ENCODE results near the gene SLC19A1.

The SLC19A1 gene

DNA sequence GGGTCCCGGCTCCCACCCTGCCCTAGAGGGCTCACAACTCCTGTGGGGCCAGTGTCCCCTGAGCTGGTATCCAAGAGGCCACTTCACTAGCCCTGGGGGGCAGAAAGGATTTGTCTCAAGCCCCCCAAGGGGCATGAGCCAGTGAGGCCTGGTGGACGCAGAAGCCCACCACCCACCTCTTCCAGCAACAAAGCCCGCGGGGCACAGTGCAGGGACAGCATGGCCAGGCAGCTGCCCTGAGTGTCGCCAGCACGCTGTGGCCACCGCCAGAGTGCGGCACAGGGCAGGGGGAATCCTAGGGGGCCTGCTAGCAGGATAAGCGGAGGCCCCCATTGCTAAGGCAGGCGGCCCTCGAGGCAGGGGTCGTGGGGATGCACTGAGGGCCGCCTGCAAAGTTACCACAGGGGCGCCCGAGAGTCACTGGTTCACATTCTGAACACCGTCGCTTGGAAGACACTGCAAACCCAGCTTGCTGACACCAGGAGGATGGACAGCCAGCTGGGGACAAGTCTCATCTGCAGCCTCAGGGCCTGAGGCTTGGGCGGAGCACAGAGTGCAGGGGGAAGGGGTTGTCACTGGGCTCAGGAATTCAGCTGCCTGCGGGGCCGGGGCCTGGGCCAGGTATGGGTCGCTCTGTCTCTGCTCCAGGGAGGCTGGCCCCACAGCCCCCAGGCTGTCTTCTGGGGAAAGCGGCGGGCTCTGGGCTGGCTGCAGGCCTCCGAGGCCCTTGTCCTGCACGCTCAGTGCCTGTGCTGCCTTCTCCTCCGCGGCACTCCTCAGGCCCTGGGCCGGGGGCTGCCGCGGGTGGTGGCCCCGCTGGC, 26.8 kb downstream of the SLC19A1 start:
- DNase-seq: no peak

DNA sequence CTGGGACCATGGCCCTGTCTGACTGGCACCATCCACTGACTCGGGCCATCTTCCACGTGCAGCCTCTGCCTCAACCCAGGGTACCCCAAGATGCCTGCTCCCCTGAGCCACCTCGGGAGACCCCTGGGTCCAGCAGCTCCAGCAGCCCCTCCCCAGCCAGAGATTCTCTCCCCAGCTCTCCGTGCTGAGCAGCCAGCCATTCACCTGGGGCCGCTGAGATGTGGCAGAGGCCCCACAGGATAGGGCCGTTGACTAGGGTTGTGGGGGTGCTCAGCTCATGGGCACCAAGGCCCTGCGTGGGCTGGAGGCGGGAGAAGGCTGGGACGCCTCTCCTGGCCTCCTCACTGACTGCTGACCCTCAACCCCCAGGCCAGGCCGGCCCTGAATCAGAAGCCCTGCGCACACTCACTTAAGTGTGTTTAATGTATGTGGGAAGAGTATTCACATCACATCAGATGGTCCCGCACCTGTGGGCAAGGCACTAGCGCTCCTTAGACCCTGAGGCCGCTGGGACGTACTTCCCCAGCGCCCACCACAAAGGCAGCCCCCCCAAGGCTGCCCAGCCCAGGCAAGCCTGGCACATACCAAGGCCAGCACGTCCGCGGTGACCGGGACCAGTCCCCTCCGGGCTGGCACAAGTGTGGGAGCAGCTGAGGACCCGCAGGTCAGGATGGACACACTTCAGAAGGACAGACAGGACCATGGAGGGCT, 27.8 kb downstream of the SLC19A1 start:
- DNase-seq: no peak

DNA sequence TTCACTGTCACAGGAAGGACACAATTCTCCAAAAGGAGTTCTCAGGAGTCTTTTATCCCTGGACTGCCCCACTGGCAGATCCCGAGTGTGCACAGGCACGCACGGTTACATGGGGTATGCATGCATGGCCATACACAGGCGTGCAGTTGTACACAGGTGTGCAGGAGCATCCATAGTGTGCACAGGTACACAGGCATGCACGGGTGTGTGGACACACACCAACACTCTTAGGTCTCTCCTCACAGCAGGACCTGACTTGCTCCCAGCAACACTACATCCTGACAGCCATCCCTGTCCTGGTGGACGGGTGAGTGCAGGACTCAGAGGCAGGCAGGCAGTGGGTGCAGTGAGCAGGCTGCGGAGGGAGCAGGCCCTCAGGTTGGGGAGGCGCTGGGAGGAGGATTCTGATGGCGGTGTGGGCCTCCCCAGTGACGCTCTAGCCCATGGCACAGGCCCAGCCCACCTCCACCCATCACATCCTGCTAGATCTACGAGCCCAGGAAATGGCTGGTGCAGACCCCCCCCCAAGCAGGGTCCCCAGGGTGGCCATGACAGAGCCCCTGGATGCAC, 28.4 kb downstream of the SLC19A1 start:
- DNase-seq: no peak

DNA sequence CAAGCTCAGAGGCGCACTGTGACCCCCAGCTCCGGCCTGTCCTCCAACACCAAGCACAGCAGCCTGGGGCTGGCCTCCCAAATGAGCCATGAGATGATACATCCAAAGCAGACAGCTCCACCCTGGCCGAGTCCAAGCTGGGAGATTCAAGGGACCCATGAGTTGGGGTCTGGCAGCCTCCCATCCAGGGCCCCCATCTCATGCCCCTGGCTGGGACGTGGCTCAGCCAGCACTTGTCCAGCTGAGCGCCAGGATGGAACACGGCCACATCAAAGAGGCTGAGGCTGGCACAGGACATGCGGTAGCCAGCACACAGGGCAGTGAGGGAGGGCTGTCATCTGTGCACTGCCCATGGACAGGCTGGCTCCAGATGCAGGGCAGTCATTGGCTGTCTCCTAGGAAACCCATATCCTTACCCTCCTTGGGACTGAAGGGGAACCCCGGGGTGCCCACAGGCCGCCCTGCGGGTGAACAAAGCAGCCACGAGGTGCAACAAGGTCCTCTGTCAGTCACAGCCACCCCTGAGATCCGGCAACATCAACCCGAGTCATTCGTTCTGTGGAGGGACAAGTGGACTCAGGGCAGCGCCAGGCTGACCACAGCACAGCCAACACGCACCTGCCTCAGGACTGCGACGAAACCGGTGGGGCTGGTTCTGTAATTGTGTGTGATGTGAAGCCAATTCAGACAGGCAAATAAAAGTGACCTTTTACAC, 29.1 kb downstream of the SLC19A1 start:
- no peak for DNase-seq

DNA sequence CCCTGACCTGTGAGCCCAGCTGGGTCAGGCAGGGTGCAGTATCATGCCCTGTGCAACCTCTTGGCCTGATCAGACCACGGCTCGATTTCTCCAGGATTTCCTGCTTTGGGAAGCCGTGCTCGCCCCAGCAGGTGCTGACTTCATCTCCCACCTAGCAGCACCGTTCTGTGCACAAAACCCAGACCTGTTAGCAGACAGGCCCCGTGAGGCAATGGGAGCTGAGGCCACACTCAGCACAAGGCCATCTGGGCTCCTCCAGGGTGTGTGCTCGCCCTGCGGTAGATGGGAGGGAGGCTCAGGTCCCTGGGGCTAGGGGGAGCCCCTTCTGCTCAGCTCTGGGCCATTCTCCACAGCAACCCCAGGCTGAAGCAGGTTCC, 29.6 kb downstream of the SLC19A1 start:
- no peak for DNase-seq

DNA sequence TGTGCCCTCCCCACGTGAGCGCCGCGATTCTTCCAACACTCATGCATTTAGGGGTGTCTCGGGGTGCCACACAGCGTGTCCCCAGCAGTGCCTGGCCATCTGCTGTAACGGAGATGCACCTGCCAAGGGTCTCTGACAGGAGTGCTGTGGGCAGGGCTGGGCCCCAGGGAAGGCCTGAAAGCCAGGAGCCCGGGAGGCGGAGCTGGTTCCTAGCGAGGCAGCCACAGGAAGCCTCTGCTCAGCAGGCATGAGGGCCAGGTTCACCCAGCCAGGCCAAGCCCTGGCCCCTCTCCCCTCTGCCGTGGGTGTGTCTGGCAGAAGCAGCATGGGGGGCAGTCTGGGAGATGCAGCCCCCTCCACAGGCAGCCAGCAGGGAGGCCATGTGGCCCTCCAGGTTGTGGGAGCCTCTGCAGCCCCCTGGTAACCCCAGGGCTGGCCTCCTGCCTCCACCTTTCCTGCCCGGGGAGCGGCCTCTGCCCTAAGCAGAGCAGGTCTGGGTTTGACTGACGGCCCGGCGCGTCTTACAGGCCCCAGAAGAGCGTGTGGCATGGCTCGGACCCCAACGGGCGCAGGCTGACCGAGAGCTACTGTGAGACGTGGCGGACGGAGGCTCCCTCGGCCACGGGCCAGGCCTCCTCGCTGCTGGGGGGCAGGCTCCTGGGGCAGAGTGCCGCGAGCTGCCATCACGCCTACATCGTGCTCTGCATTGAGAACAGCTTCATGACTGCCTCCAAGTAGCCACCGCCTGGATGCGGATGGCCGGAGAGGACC, 30.4 kb downstream of the SLC19A1 start:
- DNase-seq: peak; percentile 25

DNA sequence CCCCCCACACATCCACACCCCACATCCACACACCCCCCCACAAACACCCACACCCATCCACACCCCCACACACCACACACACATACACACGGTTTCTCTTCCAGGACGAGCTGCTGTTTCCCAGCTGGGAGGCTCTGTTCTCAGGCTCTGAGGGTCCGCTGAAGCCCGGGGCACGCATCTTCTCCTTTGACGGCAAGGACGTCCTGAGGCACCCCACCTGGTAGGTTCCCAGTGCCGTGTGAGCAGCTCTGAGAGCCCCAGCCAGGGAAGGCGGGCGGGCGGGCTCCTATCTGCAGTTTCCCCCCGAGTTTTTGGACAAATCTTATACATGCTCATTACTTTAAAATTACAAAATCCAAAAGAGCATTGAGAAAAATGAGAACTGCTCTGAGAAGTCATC, 31.2 kb downstream of the SLC19A1 start:
- DNase-seq: no peak

DNA sequence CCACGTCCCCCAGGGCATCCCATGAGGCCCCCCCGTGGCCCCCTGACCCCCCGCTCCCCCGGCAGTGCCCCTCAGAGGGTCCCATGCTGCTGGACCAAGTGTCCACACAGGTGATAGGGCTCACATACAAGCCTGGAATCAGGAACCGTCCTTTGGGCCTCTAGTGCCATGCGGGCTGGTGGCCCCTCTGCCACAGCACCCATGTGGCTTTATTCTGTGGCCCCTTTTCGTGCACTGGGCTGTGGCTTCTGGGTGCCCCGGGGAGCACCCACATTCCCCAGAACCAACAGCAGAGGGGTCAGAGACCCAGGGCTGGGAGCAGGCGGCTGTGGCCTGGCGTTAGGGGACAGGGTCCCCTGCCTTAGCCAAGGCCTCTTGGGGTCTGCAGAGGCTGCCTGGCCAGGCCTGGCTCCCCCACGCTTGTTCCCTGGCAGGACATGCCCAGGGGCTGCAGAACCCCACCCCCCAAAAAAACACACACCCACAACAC, 31.7 kb downstream of the SLC19A1 start:
- DNase-seq: no peak

DNA sequence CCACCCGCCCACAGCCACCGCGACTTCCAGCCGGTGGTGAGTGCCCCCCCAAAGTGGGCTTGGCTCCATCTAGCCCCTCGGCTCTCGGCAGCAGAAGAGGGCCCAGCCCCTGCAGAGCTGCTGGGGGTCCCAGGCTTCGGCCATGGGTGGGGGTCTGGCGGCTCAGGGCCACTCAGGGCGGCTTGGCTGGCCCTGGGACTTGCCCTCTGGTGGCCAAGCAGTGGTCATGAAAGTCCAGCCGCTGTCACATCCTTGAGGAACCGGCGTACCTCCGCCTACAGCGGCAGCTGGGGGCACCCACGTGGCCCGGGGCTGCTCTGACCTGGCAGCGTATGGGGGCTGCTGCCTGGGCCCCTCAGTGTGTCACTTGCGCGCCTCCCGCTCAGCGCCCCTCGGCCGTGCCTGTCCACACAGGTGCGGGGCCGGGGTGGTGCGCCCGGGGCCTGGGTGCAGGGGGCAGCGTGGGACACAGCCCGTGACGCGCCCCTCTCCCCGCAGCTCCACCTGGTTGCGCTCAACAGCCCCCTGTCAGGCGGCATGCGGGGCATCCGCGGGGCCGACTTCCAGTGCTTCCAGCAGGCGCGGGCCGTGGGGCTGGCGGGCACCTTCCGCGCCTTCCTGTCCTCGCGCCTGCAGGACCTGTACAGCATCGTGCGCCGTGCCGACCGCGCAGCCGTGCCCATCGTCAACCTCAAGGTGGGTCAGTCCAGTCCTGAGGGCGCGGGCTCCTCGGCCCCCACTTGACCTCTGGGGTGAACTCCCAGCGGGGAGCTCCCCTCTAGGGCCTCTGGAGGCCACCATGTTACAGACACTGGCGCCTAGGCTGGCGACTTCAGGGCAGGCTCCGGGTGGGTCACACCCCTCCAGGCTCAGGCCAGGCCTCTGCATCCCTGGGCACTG, 32.4 kb downstream of the SLC19A1 start:
- DNase-seq: peak; percentile 50

DNA sequence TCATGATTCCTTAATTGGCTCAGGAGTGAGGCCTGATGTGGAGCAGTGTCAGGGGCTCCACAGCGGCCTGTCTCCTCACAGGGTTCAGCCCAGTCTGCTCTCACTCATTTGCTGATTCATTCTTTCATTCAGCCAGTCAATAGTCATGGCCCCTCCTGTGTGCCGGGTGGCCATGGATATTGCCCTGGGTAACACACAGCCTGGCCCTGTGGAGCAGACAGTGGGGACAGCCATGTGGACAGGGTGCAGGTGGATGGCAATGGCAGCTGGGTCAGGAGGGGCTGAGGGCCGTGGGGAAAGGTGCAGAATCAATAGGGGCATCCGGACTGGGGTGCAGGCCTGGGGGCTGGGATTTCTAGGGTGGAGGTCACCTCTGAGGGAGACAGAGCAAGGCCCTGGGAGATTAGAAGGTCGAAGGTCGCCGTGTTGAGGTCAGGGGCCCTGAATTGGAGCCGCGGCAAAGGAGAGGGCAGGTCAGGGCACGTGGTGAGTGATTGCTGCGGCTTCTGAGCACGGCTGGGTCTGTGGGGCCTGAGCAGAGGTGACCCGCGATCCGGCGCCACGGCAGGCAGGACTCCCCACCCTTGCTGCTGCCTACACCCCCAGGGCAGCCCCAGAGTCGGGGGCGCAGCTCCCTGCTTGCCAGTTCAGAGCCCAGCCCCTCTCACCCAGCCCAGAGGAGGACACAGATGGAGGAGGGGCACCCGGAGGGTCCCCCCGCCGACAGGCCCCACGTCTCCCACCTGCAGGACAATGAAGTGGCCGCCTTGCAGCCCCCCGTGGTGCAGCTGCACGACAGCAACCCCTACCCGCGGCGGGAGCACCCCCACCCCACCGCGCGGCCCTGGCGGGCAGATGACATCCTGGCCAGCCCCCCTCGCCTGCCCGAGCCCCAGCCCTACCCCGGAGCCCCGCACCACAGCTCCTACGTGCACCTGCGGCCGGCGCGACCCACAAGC, 33.4 kb downstream of the SLC19A1 start:
- DNase-seq: peak; percentile 50

DNA sequence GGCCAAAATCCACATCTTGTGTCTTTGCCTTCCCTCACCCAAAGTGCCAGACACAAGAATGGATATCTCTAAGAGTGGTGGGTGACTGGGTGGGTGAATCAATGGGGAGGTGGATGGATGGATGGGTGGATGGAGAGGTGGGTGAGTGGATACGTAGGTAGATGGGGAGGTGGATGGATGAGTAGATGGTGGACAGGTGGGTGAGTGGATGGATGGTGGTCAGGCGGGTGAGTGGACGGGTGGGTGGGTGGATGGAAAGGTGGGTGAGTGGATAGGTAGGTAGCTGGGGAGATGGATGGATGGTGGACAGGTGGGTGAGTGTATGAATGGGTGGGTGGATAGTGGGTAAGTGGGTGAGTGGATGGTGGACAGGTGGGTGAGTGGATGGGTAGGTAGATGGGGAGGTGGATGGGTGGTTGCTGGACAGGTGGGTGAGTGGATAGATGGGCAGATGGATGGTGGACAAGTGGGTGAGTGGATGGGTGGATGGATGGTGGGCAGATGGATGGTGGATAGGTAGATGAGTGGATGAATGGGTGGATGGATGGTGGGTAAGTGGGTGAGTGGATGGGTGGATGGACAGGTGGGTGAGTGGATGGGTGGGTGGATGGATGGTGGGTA, 34.2 kb downstream of the SLC19A1 start:
- DNase-seq: no peak

DNA sequence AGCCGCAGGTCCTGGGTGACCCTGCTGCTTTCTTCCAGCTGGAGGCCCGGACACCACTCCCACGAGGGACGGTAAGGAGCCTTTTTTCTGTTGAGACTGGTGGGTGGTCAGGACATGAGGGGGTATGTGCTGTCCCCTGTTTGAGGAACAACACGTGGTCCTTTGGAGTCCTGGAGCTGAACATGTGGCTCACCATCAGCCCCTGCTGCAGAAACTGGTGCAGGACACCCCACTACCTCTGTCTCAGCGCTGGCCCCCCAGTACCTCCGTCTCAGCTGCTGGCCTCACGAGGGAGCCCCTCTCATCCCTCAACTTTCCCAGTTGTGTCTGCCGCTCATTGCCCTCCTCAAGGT, 34.7 kb downstream of the SLC19A1 start:
- no peak for DNase-seq

DNA sequence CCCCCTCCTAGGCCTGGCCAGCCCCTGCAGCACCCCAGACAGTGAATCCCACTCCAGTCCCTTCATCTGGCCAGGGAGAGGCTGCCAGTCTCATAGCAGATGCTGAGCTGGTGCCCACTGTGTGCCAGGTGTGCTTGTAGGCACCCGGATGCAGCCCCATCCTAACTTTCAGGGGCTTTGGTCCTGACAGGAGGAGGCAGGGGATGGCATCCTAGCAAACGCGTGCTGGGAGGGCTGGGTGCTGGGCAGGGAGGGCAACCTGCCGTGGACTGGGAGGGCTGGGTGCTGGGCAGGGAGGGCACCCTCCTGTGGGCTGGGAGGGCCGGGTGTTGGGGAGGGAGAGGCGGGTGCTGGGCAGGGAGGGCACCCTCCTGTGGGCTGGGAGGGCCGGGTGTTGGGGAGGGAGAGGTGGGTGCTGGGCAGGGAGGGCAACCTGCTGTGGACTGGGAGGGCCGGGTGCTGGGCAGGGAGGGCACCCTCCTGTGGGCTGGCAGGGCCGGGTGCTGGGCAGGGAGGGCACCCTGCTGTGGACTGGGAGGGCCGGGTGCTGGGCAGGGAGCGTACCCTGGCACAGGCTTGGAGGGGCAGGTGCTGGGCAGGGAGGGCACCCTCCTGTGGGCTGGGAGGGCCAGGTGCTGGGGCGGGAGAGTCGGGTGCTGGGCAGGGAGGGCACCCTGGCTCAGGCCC, 35.3 kb downstream of the SLC19A1 start:
- no peak for DNase-seq

DNA sequence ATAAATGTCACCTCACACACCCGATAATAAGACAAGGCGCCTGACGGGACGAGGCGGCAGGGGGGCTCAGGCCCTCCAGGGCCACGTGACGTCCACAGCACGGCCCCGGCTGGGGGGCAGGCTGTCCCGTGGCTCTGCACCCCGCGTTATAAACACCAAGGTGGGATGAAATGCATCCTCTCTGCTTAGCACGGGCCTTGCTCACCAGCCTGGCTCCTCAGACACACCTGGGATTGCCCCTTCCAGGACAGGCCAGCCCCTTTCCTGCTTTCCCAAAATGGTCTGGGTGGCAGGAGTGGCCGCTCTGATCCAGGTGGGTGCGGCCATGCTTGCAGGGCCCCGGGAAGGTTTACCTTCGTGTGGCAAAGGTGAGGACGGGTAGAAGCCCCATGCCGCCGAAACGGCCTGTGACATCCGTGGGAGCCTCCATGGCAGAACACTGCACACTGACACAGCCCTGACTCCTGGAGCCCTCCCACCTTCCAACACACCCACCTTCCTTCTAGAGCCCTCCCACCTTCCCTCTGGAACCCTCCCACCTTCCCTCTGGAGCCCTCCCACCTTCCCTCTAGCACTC, 35.9 kb downstream of the SLC19A1 start:
- DNase-seq: peak; percentile 32

DNA sequence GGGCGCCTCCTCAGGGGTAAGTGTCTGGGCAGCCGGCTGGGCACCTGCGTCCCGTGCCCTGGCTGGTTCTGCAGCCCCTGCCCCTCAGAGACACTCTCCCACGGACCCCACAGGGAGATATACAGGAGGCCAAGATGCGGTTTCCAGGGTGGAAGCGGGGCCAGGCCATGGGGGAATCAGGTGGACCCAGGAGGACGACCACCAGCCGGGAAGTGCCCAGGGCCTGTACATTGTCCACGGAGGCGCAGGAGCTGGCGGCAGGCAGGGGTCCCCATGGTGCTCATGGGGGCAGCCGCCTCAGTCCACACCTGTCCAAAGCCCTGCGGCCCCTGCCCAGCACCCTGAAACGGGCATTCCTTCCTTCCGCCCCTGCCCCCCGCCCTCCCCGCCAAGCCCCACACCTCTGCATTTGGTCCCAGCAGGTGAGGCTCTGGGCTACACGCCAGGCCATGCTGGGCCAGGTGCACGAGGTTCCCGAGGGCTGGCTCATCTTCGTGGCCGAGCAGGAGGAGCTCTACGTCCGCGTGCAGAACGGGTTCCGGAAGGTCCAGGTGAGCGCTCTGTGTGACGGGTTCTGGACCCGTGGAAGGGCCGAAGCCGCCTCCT, 36.7 kb downstream of the SLC19A1 start:
- DNase-seq: no peak

DNA sequence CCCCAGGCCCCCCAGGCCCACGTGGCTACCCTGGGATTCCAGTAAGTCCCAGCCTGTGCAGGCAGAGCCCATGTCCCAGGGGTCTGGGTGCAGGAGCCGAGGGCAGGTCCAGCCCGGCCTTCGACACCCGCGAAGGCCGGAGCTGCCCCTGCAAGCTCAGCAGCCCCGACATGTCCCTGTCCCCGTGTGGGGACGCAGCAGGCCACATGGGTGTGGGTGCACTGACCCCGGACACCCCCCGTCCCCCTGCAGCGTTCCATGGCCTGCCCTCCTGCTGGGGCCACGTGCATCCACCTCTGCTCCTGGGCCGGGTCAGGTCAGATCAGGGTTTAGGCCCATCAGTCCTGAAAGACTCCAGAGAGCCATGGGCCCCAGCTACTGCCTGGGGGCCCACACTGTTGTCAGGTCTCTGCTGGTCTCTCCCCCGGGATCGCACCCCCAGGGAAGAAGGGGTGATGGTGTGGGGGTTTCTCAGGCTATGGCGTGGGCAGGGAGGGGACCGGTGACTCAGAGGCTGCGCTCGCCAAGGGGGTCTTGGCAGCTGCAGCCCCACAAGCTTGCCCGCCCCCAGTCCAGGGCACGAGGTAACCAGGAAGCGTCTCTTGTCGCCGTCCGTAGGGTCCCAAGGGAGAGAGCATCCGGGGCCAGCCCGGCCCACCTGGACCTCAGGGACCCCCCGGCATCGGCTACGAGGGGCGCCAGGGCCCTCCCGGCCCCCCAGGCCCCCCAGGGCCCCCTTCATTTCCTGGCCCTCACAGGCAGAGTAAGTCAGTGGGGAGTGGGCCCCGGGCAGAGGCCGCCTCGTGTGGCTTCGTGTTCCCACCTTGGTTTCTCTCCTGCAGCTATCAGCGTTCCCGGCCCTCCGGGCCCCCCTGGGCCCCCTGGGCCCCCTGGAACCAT, 37.5 kb downstream of the SLC19A1 start:
- no peak for DNase-seq

DNA sequence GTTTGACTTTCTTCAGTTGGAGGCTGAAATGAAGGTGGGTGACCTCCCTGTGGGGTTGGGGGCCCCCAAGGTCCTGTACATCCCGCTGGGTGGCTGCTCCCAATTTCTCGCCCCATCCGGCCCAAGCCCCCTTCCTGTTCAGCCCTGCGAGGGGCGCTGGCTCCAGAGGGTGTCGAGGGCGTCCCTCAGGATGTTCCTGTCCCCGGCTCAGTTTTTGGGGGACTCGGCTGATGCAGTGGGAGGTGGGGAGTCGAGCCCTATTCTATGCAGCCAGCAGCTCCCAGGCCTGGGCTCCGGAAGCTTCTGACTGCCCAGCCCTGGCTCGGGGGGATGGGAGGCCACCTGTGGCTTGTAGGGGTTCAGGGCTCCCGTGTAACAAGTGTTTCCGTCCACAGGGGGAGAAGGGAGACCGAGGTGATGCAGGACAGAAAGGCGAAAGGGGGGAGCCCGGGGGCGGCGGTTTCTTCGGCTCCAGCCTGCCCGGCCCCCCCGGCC, 38.2 kb downstream of the SLC19A1 start:
- DNase-seq: no peak
